Suprapubic skin (tissue), 3 donors: ENCODE results near the gene FTCDNL1.

Source experiments
- CTCF ChIP-seq, 2 donors: fragments of 200-600 bp in 1 of 2; fragments of 450-650 bp in 1 of 2; sonication (generic) in 1 of 2; IDR thresholded peaks; one replicate each; pipeline ENCODE4 v1.5.1; 2016 to 2019; ENCODE audit warnings: antibody characterized with exemption in 2 of 2, mild to moderate bottlenecking in 1 of 2, moderate library complexity in 1 of 2
- POLR2AphosphoS5 ChIP-seq, 3 donors: sonication (generic); formaldehyde crosslinking; IDR thresholded peaks; one replicate each; pipeline ENCODE4 v1.6.1; 2017; ENCODE audit warnings: antibody characterized with exemption in 3 of 3

GRCh38 chr2:199754766-199755165, 96.2 kb downstream of the FTCDNL1 start:
- no peak for TF ChIP-seq POLR2AphosphoS5 (IDR thresholded peaks at IDR 0.05)
- TF ChIP-seq CTCF (IDR thresholded peaks at IDR 0.05), result no peak
